GM19238 (cell line): ENCODE results near the gene PON1.

Experiments used
- DNase-seq: peaks from one replicate; pipeline ENCODE4 v3.0.0; 2011; ENCODE audit warnings: low spot score; ENCODE audit not compliant: insufficient read length

PON1 gene

DNA sequence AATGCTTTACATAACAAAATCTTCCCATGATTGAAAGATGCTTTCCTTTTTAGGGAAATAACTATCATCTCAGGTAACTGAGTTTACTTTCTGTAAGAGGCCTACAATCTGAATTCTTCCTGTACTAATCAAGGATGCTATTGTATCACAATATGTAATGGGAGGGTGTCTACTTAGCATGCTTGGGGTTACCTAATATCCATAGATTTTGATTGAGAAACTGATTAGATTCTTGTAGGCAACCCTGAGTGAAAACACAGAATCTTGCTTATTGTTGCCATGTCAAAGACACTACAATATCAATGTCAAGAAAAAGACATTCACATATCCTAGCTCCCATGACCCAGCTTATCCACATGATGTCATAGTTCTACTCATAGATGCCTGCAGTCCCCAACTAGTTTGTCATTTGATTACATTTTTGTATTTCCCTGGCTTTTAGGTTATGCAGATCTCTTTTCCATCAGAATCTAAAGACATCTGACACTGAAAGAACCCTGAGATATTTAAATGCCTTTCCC lies 62.4 kb downstream of the PON1 start:
- DNase-seq, result no peak

DNA sequence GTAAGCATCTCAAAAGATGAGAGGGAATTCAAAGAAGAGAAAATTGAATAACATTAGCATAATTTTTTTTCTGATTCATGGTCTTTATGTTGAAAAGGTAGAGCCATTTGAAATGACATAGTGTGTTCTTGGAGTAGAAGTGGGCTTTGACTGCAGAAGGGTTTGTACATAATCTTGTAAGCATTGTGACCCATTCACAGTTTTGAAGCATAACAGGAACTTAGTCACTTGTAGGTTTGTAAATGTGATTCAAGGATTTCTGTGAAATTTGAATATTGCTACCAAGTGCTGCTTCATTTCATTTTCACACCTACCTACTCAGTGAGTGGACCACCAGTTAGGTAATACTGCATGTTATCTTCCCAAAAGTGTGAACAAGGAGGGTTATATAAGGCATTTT lies 68.6 kb downstream of the PON1 start:
- no peak for DNase-seq

DNA sequence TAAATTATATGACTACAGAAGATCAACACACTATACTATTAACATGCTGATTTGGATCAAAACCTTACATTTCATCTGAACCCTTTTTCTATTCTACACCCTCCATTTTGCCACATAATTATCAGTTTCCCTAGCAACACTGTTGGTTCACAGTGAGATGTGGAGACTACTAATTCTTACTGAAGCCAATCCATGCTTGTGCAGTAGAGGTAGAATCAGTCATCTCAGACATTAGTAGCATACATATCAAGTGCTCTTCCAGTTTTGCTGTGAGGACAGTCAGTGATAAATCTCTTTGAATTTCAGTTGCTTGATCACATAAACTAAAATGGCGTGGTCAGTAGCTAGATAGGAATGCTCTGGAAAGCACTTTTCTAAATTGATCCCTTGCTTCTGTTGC lies 70.3 kb downstream of the PON1 start:
- DNase-seq, result no peak

DNA sequence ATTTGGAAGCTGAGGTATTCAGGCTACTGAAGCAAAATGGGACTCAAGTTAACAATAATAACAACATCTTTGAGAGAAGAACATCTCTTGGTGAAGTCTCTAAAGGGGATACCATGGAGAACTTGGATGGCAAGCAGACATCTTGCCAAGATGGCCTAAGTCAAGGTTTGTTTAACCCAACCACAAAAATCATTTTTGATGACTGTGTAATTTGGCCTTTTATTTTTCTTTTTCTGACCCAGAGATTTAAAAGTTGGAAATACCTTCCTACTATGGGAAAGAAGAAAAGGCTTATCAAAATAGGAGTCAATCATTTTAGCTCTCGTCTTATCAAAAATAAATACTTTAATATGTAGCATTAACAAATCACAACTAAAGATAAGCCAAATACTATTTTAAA lies 72.4 kb downstream of the PON1 start:
- no peak for DNase-seq

DNA sequence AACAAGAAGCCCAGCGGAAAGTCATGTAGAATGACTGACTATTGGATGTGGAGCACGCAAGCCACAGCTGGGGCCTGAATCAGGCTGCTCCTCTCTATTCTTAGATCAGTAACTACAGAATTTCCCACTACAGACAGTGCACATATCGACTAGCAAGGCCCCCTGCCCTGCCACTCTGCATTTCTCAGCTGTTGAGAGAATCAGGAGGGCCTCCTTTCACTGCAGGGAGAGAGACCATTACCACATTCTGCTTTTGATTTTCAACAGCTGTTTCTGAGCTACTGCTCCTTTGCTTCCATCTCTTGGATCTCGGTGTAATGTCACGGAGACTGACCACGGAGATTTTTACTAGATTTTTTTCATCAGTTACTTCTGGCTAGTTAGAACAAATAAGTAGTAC lies 73.8 kb downstream of the PON1 start:
- no peak for DNase-seq
